ENCODE results near the gene ALOXE3. TPM values are rescaled to one million over a fixed set of nuclear protein-coding genes. Genes with fewer than 3 reads are reported as not detected.

ALOXE3 gene
- total RNA-seq, 1 experiment from 2014 or later = 0.13 TPM

GRCh38 chr17:8075574-8076342 lies 42.6 kb downstream of the ALOXE3 start:
- Histone ChIP-seq H2BK120ac (ENCODE audit: low read depth, low read length, poor library complexity, severe bottlenecking) (no peak overlapping the region), H3K23me2 (ENCODE audit: insufficient read length, low read depth, low read length, poor library complexity, severe bottlenecking) (peaks cover 27% of the 10 kb centered on the region), H3K4me1 (ENCODE audit: insufficient read depth, low read length) (no peaks in the 10 kb centered on the region; the same call in 1 of the 2 replicates), H3K14ac (ENCODE audit: insufficient read depth, low read length) (no peak overlapping the region), H3K27me3 (ENCODE audit: insufficient read depth, low read length) (peaks cover 45% of the 10 kb centered on the region), H3K18ac (ENCODE audit: insufficient read length, low read depth, low read length) (no peak overlapping the region), H3K79me2 (ENCODE audit: insufficient read depth, low read length) (no peaks in the 10 kb centered on the region), H3K4ac (ENCODE audit: low read depth, low read length) (no peak overlapping the region), H4K20me1 (ENCODE audit: control insufficient read depth, insufficient read depth, insufficient read length) (no peaks in the 10 kb centered on the region), H3K4me2 (ENCODE audit: insufficient read depth, insufficient read length, low read length) (no peak overlapping the region), H2BK5ac (ENCODE audit: insufficient read length, low read length) (no peak overlapping the region), H2AK5ac (ENCODE audit: insufficient read length, low read length) (no peak overlapping the region), H3K9ac (ENCODE audit: extremely low read depth, insufficient read length, low read length) (no peak overlapping the region), H4K5ac (ENCODE audit: insufficient read length, low read depth, low read length) (no peak overlapping the region), H4K91ac (ENCODE audit: insufficient read length, low read depth, low read length) (no peak overlapping the region), H4K8ac (replicated peaks; ENCODE audit: insufficient read length, low read depth, low read length) (no peak overlapping the region), H2BK12ac (ENCODE audit: insufficient read length, low read depth, low read length) (no peak overlapping the region), H3K9me3 (ENCODE audit: control insufficient read depth, low read depth, low read length) (no peaks in the 10 kb centered on the region), H3K79me1 (ENCODE audit: insufficient read depth, low read depth, low read length, poor library complexity, severe bottlenecking) (no peaks in the 10 kb centered on the region), H3T11ph (ENCODE audit: low read length) (no peak overlapping the region), H3K23ac (ENCODE audit: insufficient read length, low read depth, low read length) (no peak overlapping the region), H2BK15ac (ENCODE audit: low read depth, low read length) (no peak overlapping the region), H3K56ac (ENCODE audit: insufficient read length, low read depth, low read length) (no peak overlapping the region), H2AFZ (ENCODE audit: low read length) (no peak overlapping the region), H2BK20ac (ENCODE audit: low read depth, low read length, poor library complexity, severe bottlenecking) (no peak overlapping the region), H3K27ac (ENCODE audit: insufficient read length, low read depth, low read length) (no peak overlapping the region)
- Mint-ChIP-seq H3K36me3 (ENCODE audit: insufficient read depth in 1 of 3, low read depth in 3 of 3) (peaks cover 0 to 2% (median 0%) of the 10 kb centered on the region in 3 experiments; a peak in 2 of 7 replicates), H3K27me3 (ENCODE audit: low read depth) (peaks cover 90% of the 10 kb centered on the region), H3K4me1 (peaks cover 28 to 32% of the 10 kb centered on the region in 2 experiments), H3K4me3 (peak overlapping the region in 1 of 2 experiments; percentile 46; a peak in 1 of 5 replicates), H3K9me3 (peaks cover 7 to 9% of the 10 kb centered on the region in 2 experiments; a peak in 4 of 5 replicates), H3K27ac (no peak overlapping the region; a peak in 1 of 7 replicates)
- TF ChIP-seq CTCF (conservative IDR thresholded peaks at IDR 0.05) = no peak
- no CpG with 5 or more reads among the region's 14 CpGs for WGBS (ENCODE audit: extremely low coverage, insufficient read length, low lambda C conversion rate)
- DNase-seq = no peak

Data from H9 (cell line).